ENCODE data around the gene DBX2. TPM values are rescaled to one million over a fixed set of nuclear protein-coding genes. Genes with fewer than 3 reads are reported as not detected.

The DBX2 gene
- total RNA-seq, 6 experiments from 2014 or later = not detected

- Mint-ChIP-seq H3K27me3 (ENCODE audit: insufficient read depth) (peaks cover 5% of the 10 kb centered on the region), H3K4me1 (ENCODE audit: low read depth) (no peaks in the 10 kb centered on the region), H3K4me3 (no peak overlapping the region), H3K36me3 (ENCODE audit: low read depth) (no peaks in the 10 kb centered on the region), H3K9me3 (no peaks in the 10 kb centered on the region), H3K27ac (no peak overlapping the region)
- TF ChIP-seq CTCF (IDR thresholded peaks at IDR 0.05) = no peak
- DNase-seq = no peak
Measured at GRCh38 chr12:45077251-45077650, 26.4 kb upstream of the DBX2 start.

- Mint-ChIP-seq H3K27me3 (ENCODE audit: insufficient read depth) (peaks cover 5% of the 10 kb centered on the region), H3K4me3 (no peak overlapping the region), H3K9me3 (no peaks in the 10 kb centered on the region), H3K36me3 (ENCODE audit: low read depth) (no peaks in the 10 kb centered on the region), H3K27ac (no peak overlapping the region), H3K4me1 (ENCODE audit: low read depth) (no peaks in the 10 kb centered on the region)
- TF ChIP-seq CTCF (IDR thresholded peaks at IDR 0.05) = no peak
- no peak for DNase-seq
Measured at GRCh38 chr12:45076417-45077026, 25.6 kb upstream of the DBX2 start.

GRCh38 chr12:45075587-45076282 lies 24.8 kb upstream of the DBX2 start:
- H3K27me3 Mint-ChIP-seq (ENCODE audit: insufficient read depth) = peaks cover 5% of the 10 kb centered on the region; the same call in 1 of the 2 replicates
- H3K4me3 Mint-ChIP-seq = no peak overlapping the region
- H3K36me3 Mint-ChIP-seq (ENCODE audit: low read depth) = no peaks in the 10 kb centered on the region
- TF ChIP-seq CTCF (IDR thresholded peaks at IDR 0.05) = no peak
- H3K9me3 Mint-ChIP-seq = no peaks in the 10 kb centered on the region
- no peak for DNase-seq
- no peaks in the 10 kb centered on the region for H3K4me1 Mint-ChIP-seq (ENCODE audit: low read depth)
- no peak overlapping the region for H3K27ac Mint-ChIP-seq

- H3K36me3 Mint-ChIP-seq (ENCODE audit: low read depth) = no peaks in the 10 kb centered on the region
- no peak for DNase-seq
- no peaks in the 10 kb centered on the region for H3K27me3 Mint-ChIP-seq (ENCODE audit: insufficient read depth)
- H3K4me1 Mint-ChIP-seq (ENCODE audit: low read depth) = no peaks in the 10 kb centered on the region
- H3K9me3 Mint-ChIP-seq = no peaks in the 10 kb centered on the region
- H3K27ac Mint-ChIP-seq = no peak overlapping the region
- no peak overlapping the region for H3K4me3 Mint-ChIP-seq
- TF ChIP-seq CTCF (IDR thresholded peaks at IDR 0.05) = no peak
Measured at GRCh38 chr12:45065125-45065626, 14.3 kb upstream of the DBX2 start.

- no peak for TF ChIP-seq CTCF (IDR thresholded peaks at IDR 0.05)
- DNase-seq = no peak
- Mint-ChIP-seq H3K27me3 (ENCODE audit: insufficient read depth) (no peaks in the 10 kb centered on the region), H3K9me3 (no peaks in the 10 kb centered on the region), H3K4me1 (ENCODE audit: low read depth) (no peaks in the 10 kb centered on the region), H3K4me3 (no peak overlapping the region), H3K36me3 (ENCODE audit: low read depth) (no peaks in the 10 kb centered on the region), H3K27ac (no peak overlapping the region)
Measured at GRCh38 chr12:45060976-45061375, 10.1 kb upstream of the DBX2 start.
